OCI-LY7 (cell line): ENCODE data around the gene BANF2. TPM values are rescaled to one million over a fixed set of nuclear protein-coding genes. Genes with fewer than 3 reads are reported as not detected.

Experiments
- BruUV-seq: library from RNA; stranded (reverse); fragments of 400-500 nt; replicated peaks from 2 replicates; lab custom pipeline; 2021; lab: Mats Ljungman, UMichigan
- CTCF ChIA-PET: fragments of 300-600 bp; sonication (Branson Sonifier 250); formaldehyde crosslinking; loops from one replicate; lab custom pipeline; 2022; ENCODE audit warnings: antibody characterized with exemption; ENCODE audit not compliant: unreplicated experiment; lab: Charles Lee
- POLR2A ChIA-PET: fragments of 300-600 bp; sonication (Branson Sonifier 250); formaldehyde crosslinking; loops from one replicate; lab custom pipeline; 2022; ENCODE audit warnings: antibody characterized with exemption; lab: Charles Lee
- DNase-seq: peaks from one replicate; pipeline ENCODE4 v3.0.0-alpha.2; 2015; ENCODE audit warnings: low spot score
- H2AFZ ChIP-seq: fragments of 200-600 bp; sonication (generic), shearing (Covaris generic); 2 replicates; pipeline ENCODE4 v1.6.1; 2014; ENCODE audit warnings: mild to moderate bottlenecking, antibody characterized with exemption, low read length, moderate library complexity
- H3K27ac ChIP-seq: fragments of 200-600 bp; sonication (generic); 2 replicates; pipeline ENCODE4 v1.5.1; 2014; ENCODE audit warnings: mixed run types, low read depth, mild to moderate bottlenecking, moderate library complexity, low read length, inconsistent platforms; ENCODE audit not compliant: poor library complexity, severe bottlenecking
- H3K36me3 ChIP-seq: fragments of 200-600 bp; sonication (generic); 2 replicates; pipeline ENCODE4 v1.6.1; 2014; ENCODE audit warnings: mild to moderate bottlenecking, antibody characterized with exemption, low read length, moderate library complexity, mixed read lengths; ENCODE audit not compliant: insufficient read depth
- H3K4me1 ChIP-seq: fragments of 200-600 bp; sonication (generic); 2 replicates; pipeline ENCODE4 v1.5.1; 2014; ENCODE audit warnings: mild to moderate bottlenecking, low read length; ENCODE audit not compliant: insufficient read depth, poor library complexity, severe bottlenecking
- H3K4me2 ChIP-seq: fragments of 200-600 bp; sonication (generic); 2 replicates; pipeline ENCODE4 v1.6.1; 2014; ENCODE audit warnings: mild to moderate bottlenecking, low read length
- H3K4me3 ChIP-seq: fragments of 200-600 bp; sonication (generic); 2 replicates; pipeline ENCODE4 v1.5.1; 2014; ENCODE audit warnings: mild to moderate bottlenecking, low read depth, low read length; ENCODE audit not compliant: poor library complexity, severe bottlenecking
- H3K79me2 ChIP-seq: fragments of 200-600 bp; sonication (generic); 2 replicates; pipeline ENCODE4 v1.6.1; 2016; ENCODE audit warnings: low read depth, mild to moderate bottlenecking, low read length, moderate library complexity, mixed read lengths; ENCODE audit not compliant: insufficient read depth
- H3K9me2 ChIP-seq: fragments of 200-600 bp; sonication (generic); 2 replicates; pipeline ENCODE4 v1.6.1; 2016; ENCODE audit warnings: mild to moderate bottlenecking, low read length, mixed read lengths; ENCODE audit not compliant: insufficient read depth
- H3K9me3 ChIP-seq: fragments of 200-600 bp; sonication (generic); 2 replicates; pipeline ENCODE4 v1.6.1; 2014; ENCODE audit warnings: mild to moderate bottlenecking, mixed run types, low read length, mixed read lengths
- H4K20me1 ChIP-seq: fragments of 200-600 bp; sonication (generic); 2 replicates; pipeline ENCODE4 v1.6.1; 2014; ENCODE audit warnings: mild to moderate bottlenecking, antibody characterized with exemption, low read length, moderate library complexity, mixed read lengths; ENCODE audit not compliant: insufficient read depth
- CTCF ChIP-seq: fragments of 200-600 bp; sonication (generic); conservative IDR thresholded peaks from 2 replicates; pipeline ENCODE4 v1.5.1; 2014; ENCODE audit warnings: mild to moderate bottlenecking, antibody characterized with exemption, low read length, moderate library complexity, mixed read lengths
- EZH2phosphoT487 ChIP-seq: fragments of 200-600 bp; sonication (generic); IDR thresholded peaks from 2 replicates; pipeline ENCODE4 v1.6.1; 2018; ENCODE audit warnings: low read depth, borderline replicate concordance, mild to moderate bottlenecking, mixed run types, antibody characterized with exemption, low read length, moderate library complexity, mixed read lengths
- intact Hi-C: fragments of 100-400 bp; cut with micrococcal nuclease; formaldehyde crosslinking; loops from one replicate; pipeline ENCODE4 v1.10.0; 2022; ENCODE audit not compliant: unreplicated experiment
- total RNA-seq, 2 experiments: library from RNA; depleted of rRNA in 1 of 2; stranded (reverse); fragments of >200 nt in 1 of 2; shearing (Covaris generic) in 1 of 2; gene quantifications; 2 replicates each; pipeline ENCODE4 v1.2.3, GENCODE V29; 2014 to 2022

The BANF2 gene
- total RNA-seq, 2 experiments from 2014 or later: not detected

DNA sequence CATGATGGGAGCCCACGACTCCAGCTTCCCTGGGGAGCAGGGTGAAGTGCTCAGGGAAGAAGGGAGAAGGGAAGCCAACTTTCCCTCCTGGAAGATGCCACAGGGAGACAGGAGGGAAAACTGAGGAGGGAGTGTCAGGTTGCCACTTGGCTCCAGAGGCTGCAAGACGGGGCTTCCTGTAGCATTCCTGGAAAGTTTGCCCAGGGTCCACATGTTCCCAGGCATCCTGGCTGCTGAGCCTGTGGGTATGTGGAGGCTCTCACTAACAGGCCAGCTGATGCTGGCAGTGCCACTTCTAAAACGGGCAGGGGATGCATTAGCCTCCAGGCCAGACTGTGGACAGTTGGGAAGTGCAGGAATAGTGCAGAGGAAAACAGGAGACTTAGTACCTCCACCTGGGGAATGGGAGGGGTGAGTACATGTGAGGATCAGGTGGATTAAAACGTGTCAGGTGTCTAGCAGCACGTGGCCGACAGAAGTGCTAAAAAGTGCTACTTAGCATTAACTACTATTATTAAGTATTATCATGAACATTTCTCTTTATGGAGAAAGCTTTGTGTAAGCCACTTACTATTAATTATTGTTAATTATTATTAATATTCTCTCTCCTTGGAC lies 33.2 kb downstream of the BANF2 start:
- Histone ChIP-seq H3K79me2 (no peaks in the 10 kb centered on the region), H3K4me3 (no peak overlapping the region), H2AFZ (no peak overlapping the region), H4K20me1 (no peaks in the 10 kb centered on the region), H3K4me1 (no peaks in the 10 kb centered on the region), H3K27ac (no peak overlapping the region), H3K36me3 (no peaks in the 10 kb centered on the region), H3K4me2 (no peak overlapping the region), H3K9me3 (no peaks in the 10 kb centered on the region), H3K9me2 (no peaks in the 10 kb centered on the region)
- TF ChIP-seq CTCF (no peak), EZH2phosphoT487 (no peak)
- no TSS peak for BruUV-seq
- ChIA-PET CTCF (no interaction called here), POLR2A (no interaction called here)
- intact Hi-C loops: no loop called here
- no peak for DNase-seq

- Histone ChIP-seq H3K79me2 (no peaks in the 10 kb centered on the region), H3K36me3 (no peaks in the 10 kb centered on the region), H3K27ac (no peak overlapping the region), H3K9me3 (no peaks in the 10 kb centered on the region), H3K4me3 (no peak overlapping the region), H3K4me2 (no peak overlapping the region), H3K9me2 (no peaks in the 10 kb centered on the region), H2AFZ (no peak overlapping the region), H3K4me1 (no peaks in the 10 kb centered on the region), H4K20me1 (no peaks in the 10 kb centered on the region)
- ChIA-PET POLR2A (no interaction called here), CTCF (no interaction called here)
- TF ChIP-seq CTCF (no peak), EZH2phosphoT487 (no peak)
- no TSS peak for BruUV-seq
- intact Hi-C loops: no loop called here
- DNase-seq: no peak
Observed at GRCh38 chr20:17733767-17734304, 34.1 kb downstream of the BANF2 start.

DNA sequence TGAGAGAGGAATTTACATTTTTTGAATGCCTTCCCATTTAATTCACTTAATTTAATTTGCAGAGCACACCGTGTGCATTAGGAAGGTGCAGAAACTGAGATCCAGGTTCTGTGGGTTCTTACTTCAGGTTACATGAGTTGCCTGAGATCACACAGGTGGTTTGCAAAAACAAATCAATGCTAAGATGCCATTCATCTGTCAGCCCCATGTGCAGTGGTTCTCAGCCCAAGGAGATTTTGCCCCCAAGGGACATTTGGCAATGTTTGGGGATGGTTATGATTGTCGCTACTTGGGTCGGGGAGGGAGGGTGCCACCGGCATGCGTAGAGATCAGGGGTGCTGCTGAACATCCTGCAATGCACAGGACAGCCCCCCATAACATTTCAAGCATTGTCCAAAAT lies 34.6 kb downstream of the BANF2 start:
- BruUV-seq: no TSS peak
- POLR2A ChIA-PET: no interaction called here
- intact Hi-C loops: no loop called here

More for the DNA sequence above, 34.6 kb downstream of the BANF2 start:
- no peak overlapping the region for H3K4me2 ChIP-seq
- no peaks in the 10 kb centered on the region for H3K36me3 ChIP-seq
- no peaks in the 10 kb centered on the region for H3K9me2 ChIP-seq
- no peaks in the 10 kb centered on the region for H4K20me1 ChIP-seq
- H3K27ac ChIP-seq: no peak overlapping the region
- H3K4me1 ChIP-seq: no peaks in the 10 kb centered on the region
- no peak overlapping the region for H2AFZ ChIP-seq
- no peaks in the 10 kb centered on the region for H3K79me2 ChIP-seq
- no peak for TF ChIP-seq EZH2phosphoT487
- TF ChIP-seq CTCF: no peak
- no peaks in the 10 kb centered on the region for H3K9me3 ChIP-seq
- no peak overlapping the region for H3K4me3 ChIP-seq
- CTCF ChIA-PET: no interaction called here
- DNase-seq: no peak
